Smooth muscle cell (in vitro differentiated cells): ENCODE data around the gene HSD17B14. TPM values are rescaled to one million over a fixed set of nuclear protein-coding genes. Genes with fewer than 3 reads are reported as not detected.

Experiments used
- DNase-seq: peaks from one replicate; lab custom pipeline; 2025; ENCODE audit not compliant: unreplicated experiment; lab: John Stamatoyannopoulos, UW
- H2AFZ ChIP-seq: fragments of 200-600 bp; sonication (generic); 2 replicates; pipeline ENCODE4 v1.6.0; 2016; ENCODE audit warnings: antibody characterized with exemption, low read depth, mild to moderate bottlenecking
- H3F3A ChIP-seq: fragments of 200-600 bp; sonication (generic); 2 replicates; pipeline ENCODE4 v1.6.0; 2017; ENCODE audit warnings: antibody characterized with exemption, low read depth
- H3K27ac ChIP-seq: fragments of 200-600 bp; sonication (generic); 2 replicates; pipeline ENCODE4 v1.5.1; 2016; ENCODE audit warnings: low read depth, mild to moderate bottlenecking
- H3K27me3 ChIP-seq: fragments of 200-600 bp; sonication (generic); 2 replicates; pipeline ENCODE4 v1.6.1; 2016; ENCODE audit warnings: low read depth, mild to moderate bottlenecking
- H3K36me3 ChIP-seq: fragments of 200-600 bp; sonication (generic); 2 replicates; pipeline ENCODE4 v1.5.1; 2016; ENCODE audit warnings: low read depth
- H3K4me1 ChIP-seq: fragments of 200-600 bp; sonication (generic); 2 replicates; pipeline ENCODE4 v1.5.1; 2016; ENCODE audit warnings: low read depth
- H3K4me2 ChIP-seq: fragments of 200-600 bp; sonication (generic); 2 replicates; pipeline ENCODE4 v1.6.0; 2016; ENCODE audit warnings: mild to moderate bottlenecking
- H3K4me3 ChIP-seq: fragments of 200-600 bp; sonication (generic); 2 replicates; pipeline ENCODE4 v1.5.1; 2016; ENCODE audit warnings: mild to moderate bottlenecking
- H3K79me2 ChIP-seq: fragments of 200-600 bp; sonication (generic); 2 replicates; pipeline ENCODE4 v1.6.0; 2016; ENCODE audit warnings: low read depth, mild to moderate bottlenecking
- H3K9ac ChIP-seq: fragments of 200-600 bp; sonication (generic); 2 replicates; pipeline ENCODE4 v1.6.0; 2016; ENCODE audit warnings: low read depth
- H3K9me3 ChIP-seq: fragments of 200-600 bp; sonication (generic); replicated peaks from 2 replicates; pipeline ENCODE4 v1.5.1; 2016; ENCODE audit warnings: low read depth
- H4K20me1 ChIP-seq: fragments of 200-600 bp; sonication (generic); 2 replicates; pipeline ENCODE4 v1.6.0; 2016; ENCODE audit warnings: low read depth
- CTCF ChIP-seq: fragments of 200-600 bp; sonication (generic); IDR thresholded peaks from 2 replicates; pipeline ENCODE4 v1.5.1; 2017; ENCODE audit warnings: borderline replicate concordance, mild to moderate bottlenecking, antibody characterized with exemption; ENCODE audit not compliant: insufficient read depth, poor library complexity, severe bottlenecking
- WGBS: methylation state at CpG from one replicate; pipeline ENCODE4 v1.1.7; 2016; ENCODE audit warnings: low lambda C conversion rate; 5-methylcytosine and 5-hydroxymethylcytosine counted together
- polyA plus RNA-seq: library from polyadenylated mRNA; unstranded; fragments of >200 nt; fragmentation: Nextera tagmentation; extraction: Ambion mirVana; gene quantifications from 2 replicates; pipeline ENCODE4 v1.2.1, GENCODE V29; 2016
- total RNA-seq: library from RNA; depleted of rRNA; stranded (reverse); fragments of >200 nt; gene quantifications from 2 replicates; pipeline ENCODE4 v1.2.3, GENCODE V29; 2014

Gene HSD17B14
- total and polyA plus RNA-seq, 2 experiments from 2014 or later: 16.4 to 19.3 TPM

GRCh38 chr19:48810151-48810550 is 26.1 kb downstream of the HSD17B14 start:
- no peaks in the 10 kb centered on the region for H3K27me3 ChIP-seq
- H2AFZ ChIP-seq: no peak overlapping the region
- peak overlapping the region; percentile 89 for H3K4me2 ChIP-seq
- H3K27ac ChIP-seq: no peak overlapping the region
- H3K9me3 ChIP-seq: no peaks in the 10 kb centered on the region
- H3K79me2 ChIP-seq: no peaks in the 10 kb centered on the region
- H4K20me1 ChIP-seq: no peaks in the 10 kb centered on the region
- H3K36me3 ChIP-seq: no peaks in the 10 kb centered on the region
- no peak for TF ChIP-seq CTCF
- peaks cover 5% of the 10 kb centered on the region for H3F3A ChIP-seq
- no peak overlapping the region for H3K9ac ChIP-seq
- DNase-seq: no peak
- H3K4me1 ChIP-seq: peaks cover 8% of the 10 kb centered on the region
- H3K4me3 ChIP-seq: peak overlapping the region; percentile 63
- 54% methylated on average over 7 of the region's 7 CpGs for WGBS

- no peak overlapping the region for H3K4me2 ChIP-seq
- no peak for TF ChIP-seq CTCF
- no peaks in the 10 kb centered on the region for H3K36me3 ChIP-seq
- no peak for DNase-seq
- H3K79me2 ChIP-seq: no peaks in the 10 kb centered on the region
- no peak overlapping the region for H3K9ac ChIP-seq
- no peak overlapping the region for H2AFZ ChIP-seq
- no peak overlapping the region for H3K27ac ChIP-seq
- H3K4me1 ChIP-seq: peaks cover 4% of the 10 kb centered on the region
- 93% methylated on average over 12 of the region's 13 CpGs for WGBS
- no peaks in the 10 kb centered on the region for H3K9me3 ChIP-seq
- no peaks in the 10 kb centered on the region for H3K27me3 ChIP-seq
- peaks cover 5% of the 10 kb centered on the region for H3F3A ChIP-seq
- H3K4me3 ChIP-seq: no peak overlapping the region
- no peaks in the 10 kb centered on the region for H4K20me1 ChIP-seq
Measured at GRCh38 chr19:48807590-48808308, 28.5 kb downstream of the HSD17B14 start.

- TF ChIP-seq CTCF: no peak
- Histone ChIP-seq H3F3A (no peaks in the 10 kb centered on the region), H3K27ac (no peak overlapping the region), H3K4me1 (no peaks in the 10 kb centered on the region), H3K36me3 (no peaks in the 10 kb centered on the region), H4K20me1 (no peaks in the 10 kb centered on the region), H2AFZ (no peak overlapping the region), H3K9me3 (no peaks in the 10 kb centered on the region), H3K4me2 (no peak overlapping the region), H3K4me3 (no peak overlapping the region), H3K27me3 (no peaks in the 10 kb centered on the region), H3K9ac (no peak overlapping the region), H3K79me2 (no peaks in the 10 kb centered on the region)
- 67% methylated on average over 17 of the region's 17 CpGs for WGBS
- DNase-seq: no peak
Measured at GRCh38 chr19:48806818-48807589, 29.3 kb downstream of the HSD17B14 start.
